Hepatocyte (in vitro differentiated cells): ENCODE measurements around the gene TRABD. TPM values are rescaled to one million over a fixed set of nuclear protein-coding genes. Genes with fewer than 3 reads are reported as not detected.

Source experiments
- DNase-seq: peaks from one replicate; pipeline ENCODE4 v3.0.0-alpha.2; 2016; ENCODE audit warnings: low spot score
- H2AFZ ChIP-seq: fragments of 200-600 bp; sonication (generic); 2 replicates; pipeline ENCODE4 v1.6.0; 2016; ENCODE audit warnings: antibody characterized with exemption, mild to moderate bottlenecking
- H3K27ac ChIP-seq: fragments of 200-600 bp; sonication (generic); 2 replicates; pipeline ENCODE4 v1.5.1; 2016; ENCODE audit warnings: mild to moderate bottlenecking
- H3K27me3 ChIP-seq: fragments of 200-600 bp; sonication (generic); 2 replicates; pipeline ENCODE4 v1.6.1; 2016
- H3K36me3 ChIP-seq: fragments of 200-600 bp; sonication (generic); replicated peaks from 2 replicates; pipeline ENCODE4 v1.5.1; 2016; ENCODE audit warnings: low read depth; ENCODE audit not compliant: insufficient read depth
- H3K4me1 ChIP-seq: fragments of 200-600 bp; sonication (generic); 2 replicates; pipeline ENCODE4 v1.5.1; 2016; ENCODE audit warnings: mild to moderate bottlenecking, moderate library complexity; ENCODE audit not compliant: insufficient read depth
- H3K4me2 ChIP-seq: fragments of 200-600 bp; sonication (generic); 2 replicates; pipeline ENCODE4 v1.6.0; 2016
- H3K4me3 ChIP-seq: fragments of 200-600 bp; sonication (generic); 2 replicates; pipeline ENCODE4 v1.5.1; 2016; ENCODE audit warnings: mild to moderate bottlenecking
- H3K79me2 ChIP-seq: fragments of 200-600 bp; sonication (generic); 2 replicates; pipeline ENCODE4 v1.6.0; 2017; ENCODE audit warnings: mild to moderate bottlenecking
- H3K9me2 ChIP-seq: fragments of 200-600 bp; sonication (generic); replicated peaks from 2 replicates; pipeline ENCODE4 v1.6.0; 2017; ENCODE audit warnings: mild to moderate bottlenecking; ENCODE audit not compliant: insufficient read depth
- H3K9me3 ChIP-seq: fragments of 200-600 bp; sonication (generic); 2 replicates; pipeline ENCODE4 v1.5.1; 2016; ENCODE audit warnings: low read depth, mild to moderate bottlenecking
- H4K20me1 ChIP-seq: fragments of 200-600 bp; sonication (generic); 2 replicates; pipeline ENCODE4 v1.6.0; 2016; ENCODE audit warnings: mild to moderate bottlenecking; ENCODE audit not compliant: insufficient read depth, poor library complexity, severe bottlenecking
- EZH2 ChIP-seq: fragments of 200-600 bp; sonication (generic); IDR thresholded peaks from 2 replicates; pipeline ENCODE4 v1.6.1; 2016; ENCODE audit warnings: antibody characterized with exemption, mild to moderate bottlenecking, borderline replicate concordance
- EZH2phosphoT487 ChIP-seq: fragments of 200-600 bp; sonication (generic); IDR thresholded peaks from one replicate; pipeline ENCODE4 v1.6.1; 2018; ENCODE audit warnings: antibody characterized with exemption, mild to moderate bottlenecking, low read depth, moderate library complexity; ENCODE audit not compliant: unreplicated experiment, severe bottlenecking
- WGBS: methylation state at CpG from one replicate; pipeline ENCODE4 v1.1.6; 2016; ENCODE audit warnings: low lambda C conversion rate; ENCODE audit errors: missing lambda C conversion rate; 5-methylcytosine and 5-hydroxymethylcytosine counted together
- polyA plus RNA-seq: library from polyadenylated mRNA; unstranded; fragments of >200 nt; fragmentation: Nextera tagmentation; extraction: Ambion mirVana; gene quantifications from 2 replicates; pipeline ENCODE4 v1.2.1, GENCODE V29; 2016
- total RNA-seq: library from RNA; depleted of rRNA; stranded (reverse); fragments of >200 nt; gene quantifications from 2 replicates; pipeline ENCODE4 v1.2.3, GENCODE V29; 2014
- TF ChIP-seq, protein P1 (sequence below): fragments of 200-600 bp; sonication (generic); IDR thresholded peaks from 2 replicates; pipeline ENCODE4 v1.5.1; 2016; ENCODE audit warnings: antibody characterized with exemption, mild to moderate bottlenecking; ENCODE audit not compliant: poor library complexity

Gene TRABD
- total and polyA plus RNA-seq, 2 experiments from 2014 or later = 25.9 to 62.3 TPM

DNA sequence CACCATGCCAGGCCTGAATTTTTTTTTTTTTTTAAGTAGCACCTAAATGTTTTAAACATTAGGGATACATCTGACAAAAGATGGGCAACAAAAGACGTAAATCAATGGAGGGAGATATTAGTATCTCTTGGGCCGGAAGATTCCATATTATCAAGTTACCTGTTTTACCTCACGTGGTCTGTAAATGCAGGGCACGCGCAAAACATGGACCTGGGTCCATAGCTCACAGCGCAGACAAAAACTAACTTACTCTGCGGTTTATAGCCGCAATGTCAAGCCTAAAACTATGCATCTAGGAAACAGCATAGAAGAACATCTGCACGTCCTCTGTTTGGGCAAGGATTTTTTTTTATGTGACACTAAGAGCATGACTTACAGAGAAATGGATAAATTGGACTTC, 46.7 kb upstream of the TRABD start:
- Histone ChIP-seq H3K9me3 (no peaks in the 10 kb centered on the region), H3K4me2 (no peak overlapping the region), H3K36me3 (no peaks in the 10 kb centered on the region), H3K4me1 (peaks cover 7% of the 10 kb centered on the region), H3K27ac (no peak overlapping the region), H2AFZ (no peak overlapping the region), H3K27me3 (no peaks in the 10 kb centered on the region), H4K20me1 (no peaks in the 10 kb centered on the region), H3K4me3 (no peak overlapping the region), H3K79me2 (no peaks in the 10 kb centered on the region), H3K9me2 (no peaks in the 10 kb centered on the region)
- TF ChIP-seq EZH2phosphoT487 = no peak
- no peak for TF ChIP-seq EZH2
- TF ChIP-seq, protein P1, sequence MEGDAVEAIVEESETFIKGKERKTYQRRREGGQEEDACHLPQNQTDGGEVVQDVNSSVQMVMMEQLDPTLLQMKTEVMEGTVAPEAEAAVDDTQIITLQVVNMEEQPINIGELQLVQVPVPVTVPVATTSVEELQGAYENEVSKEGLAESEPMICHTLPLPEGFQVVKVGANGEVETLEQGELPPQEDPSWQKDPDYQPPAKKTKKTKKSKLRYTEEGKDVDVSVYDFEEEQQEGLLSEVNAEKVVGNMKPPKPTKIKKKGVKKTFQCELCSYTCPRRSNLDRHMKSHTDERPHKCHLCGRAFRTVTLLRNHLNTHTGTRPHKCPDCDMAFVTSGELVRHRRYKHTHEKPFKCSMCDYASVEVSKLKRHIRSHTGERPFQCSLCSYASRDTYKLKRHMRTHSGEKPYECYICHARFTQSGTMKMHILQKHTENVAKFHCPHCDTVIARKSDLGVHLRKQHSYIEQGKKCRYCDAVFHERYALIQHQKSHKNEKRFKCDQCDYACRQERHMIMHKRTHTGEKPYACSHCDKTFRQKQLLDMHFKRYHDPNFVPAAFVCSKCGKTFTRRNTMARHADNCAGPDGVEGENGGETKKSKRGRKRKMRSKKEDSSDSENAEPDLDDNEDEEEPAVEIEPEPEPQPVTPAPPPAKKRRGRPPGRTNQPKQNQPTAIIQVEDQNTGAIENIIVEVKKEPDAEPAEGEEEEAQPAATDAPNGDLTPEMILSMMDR = no peak
- DNase-seq = no peak
- 84% methylated on average over 9 of the region's 9 CpGs for WGBS

DNA sequence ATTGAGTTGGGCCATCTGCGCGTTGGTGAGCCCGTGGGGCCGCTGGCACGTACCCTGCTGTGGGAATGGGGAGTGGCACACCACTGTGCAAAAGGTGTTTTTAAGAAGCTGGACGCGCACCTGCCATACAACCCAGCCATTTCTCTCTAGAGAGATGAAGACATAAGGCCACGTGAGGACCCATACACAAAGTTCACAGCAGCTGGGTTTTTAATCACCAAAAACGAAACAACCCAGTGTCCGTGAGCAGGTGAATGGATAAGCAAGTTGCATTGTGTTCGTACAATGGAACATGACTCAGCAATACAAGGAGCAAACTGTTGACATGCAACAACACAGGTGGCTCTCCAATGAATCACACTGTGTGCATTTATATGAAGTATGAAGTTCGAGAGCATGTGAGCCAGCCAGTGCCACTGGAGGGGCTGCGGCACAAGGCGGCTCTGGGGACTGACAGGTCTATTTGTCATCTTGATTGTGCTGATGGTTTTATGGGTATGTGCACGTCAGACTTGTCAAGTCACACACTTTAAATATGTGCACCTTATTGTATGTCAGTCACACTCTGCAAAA, 45.8 kb upstream of the TRABD start:
- Histone ChIP-seq H3K36me3 (no peaks in the 10 kb centered on the region), H2AFZ (no peak overlapping the region), H3K27ac (peak overlapping the region; percentile 14), H3K9me2 (no peaks in the 10 kb centered on the region), H3K4me2 (no peak overlapping the region), H3K4me1 (peaks cover 7% of the 10 kb centered on the region), H4K20me1 (no peaks in the 10 kb centered on the region), H3K27me3 (no peaks in the 10 kb centered on the region), H3K9me3 (no peaks in the 10 kb centered on the region), H3K4me3 (no peak overlapping the region), H3K79me2 (no peaks in the 10 kb centered on the region)
- no peak for TF ChIP-seq EZH2
- TF ChIP-seq, protein P1 = no peak
- TF ChIP-seq EZH2phosphoT487 = no peak
- DNase-seq = peak; percentile 55
- WGBS = 72% methylated on average over 15 of the region's 15 CpGs

DNA sequence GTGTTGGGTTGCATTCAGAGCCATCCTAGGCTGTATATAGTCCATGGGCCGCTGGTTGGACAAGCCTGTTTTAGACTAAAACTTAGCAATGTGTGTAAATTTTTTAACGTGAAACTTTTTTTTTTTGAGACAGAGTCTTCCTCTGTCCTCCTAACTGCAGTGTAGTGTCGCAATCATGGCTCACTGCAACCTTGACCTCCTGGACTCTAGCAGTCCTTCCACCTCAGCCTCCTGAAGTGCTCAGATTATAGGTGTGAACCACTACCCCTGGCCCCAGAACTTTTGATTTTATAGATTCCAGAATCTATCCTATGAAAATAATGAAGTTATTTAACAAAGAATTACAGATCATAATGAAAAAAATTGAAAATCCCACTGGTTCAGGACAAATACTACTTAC, 45.1 kb upstream of the TRABD start:
- no peak overlapping the region for H3K4me2 ChIP-seq
- H3K79me2 ChIP-seq = no peaks in the 10 kb centered on the region
- peak overlapping the region; percentile 14 for H3K27ac ChIP-seq
- H3K36me3 ChIP-seq = no peaks in the 10 kb centered on the region
- DNase-seq = no peak
- peaks cover 11% of the 10 kb centered on the region for H3K4me1 ChIP-seq
- WGBS = 56% methylated on average over 3 of the region's 3 CpGs
- no peaks in the 10 kb centered on the region for H3K9me3 ChIP-seq
- H3K9me2 ChIP-seq = no peaks in the 10 kb centered on the region
- H2AFZ ChIP-seq = no peak overlapping the region
- no peak overlapping the region for H3K4me3 ChIP-seq
- no peaks in the 10 kb centered on the region for H3K27me3 ChIP-seq
- H4K20me1 ChIP-seq = no peaks in the 10 kb centered on the region
- TF ChIP-seq, protein P1 = no peak
- TF ChIP-seq EZH2phosphoT487 = no peak
- TF ChIP-seq EZH2 = no peak

DNA sequence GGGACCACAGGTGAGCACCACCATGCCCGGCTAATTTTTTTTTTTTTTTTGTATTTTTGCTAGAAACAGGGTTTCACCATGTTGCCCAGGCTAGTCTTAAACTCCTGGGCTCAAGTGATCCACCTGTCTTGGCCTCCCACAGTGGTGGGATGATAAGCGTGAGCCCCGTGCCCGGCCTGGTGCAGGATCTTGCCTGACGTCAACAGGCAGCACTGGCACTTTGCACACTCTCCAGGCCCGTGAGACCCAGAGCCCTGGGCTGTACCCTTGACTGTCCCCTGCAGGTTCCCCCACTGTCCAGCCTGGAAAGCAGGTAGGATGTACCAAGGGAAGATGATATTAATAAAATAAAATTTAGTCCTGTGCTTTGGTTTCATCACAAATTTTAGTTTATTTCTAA, 44.3 kb upstream of the TRABD start:
- TF ChIP-seq EZH2 = no peak
- TF ChIP-seq EZH2phosphoT487 = no peak
- TF ChIP-seq, protein P1 = no peak
- H3K4me2 ChIP-seq = no peak overlapping the region
- H3K9me2 ChIP-seq = no peaks in the 10 kb centered on the region
- WGBS = 84% methylated on average over 6 of the region's 6 CpGs
- no peak overlapping the region for H2AFZ ChIP-seq
- no peaks in the 10 kb centered on the region for H3K9me3 ChIP-seq
- H3K4me3 ChIP-seq = no peak overlapping the region
- H3K79me2 ChIP-seq = no peaks in the 10 kb centered on the region
- no peak for DNase-seq
- H3K4me1 ChIP-seq = peaks cover 20% of the 10 kb centered on the region
- H4K20me1 ChIP-seq = no peaks in the 10 kb centered on the region
- no peaks in the 10 kb centered on the region for H3K27me3 ChIP-seq
- H3K36me3 ChIP-seq = no peaks in the 10 kb centered on the region
- H3K27ac ChIP-seq = no peak overlapping the region
